GDM1 (cell line): Measurements from ENCODE around the gene CDC25C.
"Not testable (repeated sequence)": the region's sequence is repeated elsewhere in the genome, so short reads cannot be mapped to it uniquely, and the experiment has no call there.

Experiments used
- DNase-seq: peaks from one replicate; lab custom pipeline; 2025; lab: John Stamatoyannopoulos, UW

CDC25C gene

GRCh38 chr5:138344887-138345622 lies 13.5 kb upstream of the CDC25C start:
- DNase-seq = no peak

- no peak for DNase-seq
Measured at GRCh38 chr5:138340008-138340407, 8.4 kb upstream of the CDC25C start.

- DNase-seq = no peak
Measured at GRCh38 chr5:138339464-138339863, 7.9 kb upstream of the CDC25C start.

- no peak for DNase-seq
Measured at GRCh38 chr5:138339091-138339456, 7.5 kb upstream of the CDC25C start.

GRCh38 chr5:138338411-138339090 lies 6.9 kb upstream of the CDC25C start:
- DNase-seq = no peak

GRCh38 chr5:138337685-138338410 lies 6.2 kb upstream of the CDC25C start, which contains the start of gene FAM53C:
FAM53C (plus strand) TSS chr5:138338266; CDS start chr5:138341336, 3,070 bp downstream.
- DNase-seq = peak; percentile 88

GRCh38 chr5:138336952-138337684 lies 5.5 kb upstream of the CDC25C start:
- peak; percentile 88 for DNase-seq

GRCh38 chr5:138334867-138335447 lies 3.4 kb upstream of the CDC25C start:
- no peak for DNase-seq

- DNase-seq = no peak
Measured at GRCh38 chr5:138330813-138331448, 673 bp downstream of the CDC25C start.

GRCh38 chr5:138318211-138318610 lies 13.4 kb downstream of the CDC25C start:
- DNase-seq = not testable (repeated sequence)

GRCh38 chr5:138316355-138316754 lies 15.2 kb downstream of the CDC25C start:
- no peak for DNase-seq

GRCh38 chr5:138315751-138316278 lies 15.8 kb downstream of the CDC25C start:
- DNase-seq = no peak

GRCh38 chr5:138305797-138306196 lies 25.8 kb downstream of the CDC25C start:
- DNase-seq = peak; percentile 66

GRCh38 chr5:138303372-138303771 lies 28.2 kb downstream of the CDC25C start:
- no peak for DNase-seq

- DNase-seq = no peak
Measured at GRCh38 chr5:138289296-138289695, 42.3 kb downstream of the CDC25C start.

- DNase-seq = no peak
Measured at GRCh38 chr5:138287246-138287645, 44.4 kb downstream of the CDC25C start.

- DNase-seq = peak; percentile 51
Measured at GRCh38 chr5:138282920-138283742, 48.5 kb downstream of the CDC25C start.

GRCh38 chr5:138280915-138281314 lies 50.7 kb downstream of the CDC25C start:
- no peak for DNase-seq

GRCh38 chr5:138276402-138277054 lies 55.1 kb downstream of the CDC25C start:
- no peak for DNase-seq

- no peak for DNase-seq
Measured at GRCh38 chr5:138275895-138276294, 55.7 kb downstream of the CDC25C start.
